Renal cortical epithelial cell (primary cell): ENCODE results near the gene LSM12. TPM values are rescaled to one million over a fixed set of nuclear protein-coding genes. Genes with fewer than 3 reads are reported as not detected.
"Not testable (repeated sequence)": the region's sequence is repeated elsewhere in the genome, so short reads cannot be mapped to it uniquely, and the experiment has no call there.

Experiments
- DNase-seq: peaks from one replicate; pipeline ENCODE4 v3.0.0-alpha.2; 2011; ENCODE audit warnings: low read depth
- total RNA-seq: library from RNA; depleted of rRNA; stranded (reverse); fragments of >200 nt; gene quantifications from 2 replicates; pipeline ENCODE4 v1.2.3, GENCODE V29; 2014

LSM12 gene
- total RNA-seq, 1 donor from 2014 or later = 30.3 TPM

DNA sequence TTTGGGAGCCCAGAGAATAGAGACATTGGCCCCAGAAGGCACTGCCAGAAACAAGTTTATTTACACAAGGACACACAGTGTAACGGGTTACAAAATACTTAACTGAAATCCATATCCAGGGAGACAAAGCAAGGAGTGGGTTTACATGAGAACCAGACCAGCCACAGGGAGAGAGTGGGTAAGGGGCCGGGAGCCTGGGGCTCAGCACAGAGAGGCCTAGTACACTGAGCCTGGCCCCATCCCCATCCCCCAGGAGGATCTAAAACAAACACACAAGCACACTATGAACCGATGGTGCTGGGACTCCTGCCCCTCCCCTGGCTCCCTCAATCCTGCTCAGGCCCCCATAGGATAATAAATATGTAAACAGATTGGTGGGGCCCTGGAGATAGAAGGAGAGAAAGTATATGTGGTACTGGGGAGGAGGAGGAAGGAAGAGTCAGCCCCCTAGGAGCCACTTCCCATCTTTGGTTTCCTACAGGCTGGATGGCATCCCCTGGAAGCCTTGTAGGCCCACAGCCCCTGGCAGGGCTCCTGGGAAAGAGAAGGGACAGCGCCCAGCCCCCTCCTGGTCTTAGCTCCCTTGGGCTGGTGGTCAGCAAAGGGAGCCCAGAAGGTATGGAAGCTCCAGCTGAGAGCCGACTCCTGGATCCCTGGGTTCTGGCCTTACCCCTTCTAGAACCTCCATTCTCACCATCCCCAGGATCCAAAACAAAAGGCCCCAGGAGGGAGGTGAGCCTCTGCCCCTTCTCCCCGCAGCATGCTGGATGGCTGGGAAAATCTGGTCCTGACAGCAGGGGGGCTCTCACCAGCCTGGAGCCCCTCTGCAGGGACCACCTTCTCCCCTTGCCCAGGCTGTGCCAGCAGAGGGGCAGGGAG is 10.5 kb upstream of the LSM12 start:
- no peak for DNase-seq

DNA sequence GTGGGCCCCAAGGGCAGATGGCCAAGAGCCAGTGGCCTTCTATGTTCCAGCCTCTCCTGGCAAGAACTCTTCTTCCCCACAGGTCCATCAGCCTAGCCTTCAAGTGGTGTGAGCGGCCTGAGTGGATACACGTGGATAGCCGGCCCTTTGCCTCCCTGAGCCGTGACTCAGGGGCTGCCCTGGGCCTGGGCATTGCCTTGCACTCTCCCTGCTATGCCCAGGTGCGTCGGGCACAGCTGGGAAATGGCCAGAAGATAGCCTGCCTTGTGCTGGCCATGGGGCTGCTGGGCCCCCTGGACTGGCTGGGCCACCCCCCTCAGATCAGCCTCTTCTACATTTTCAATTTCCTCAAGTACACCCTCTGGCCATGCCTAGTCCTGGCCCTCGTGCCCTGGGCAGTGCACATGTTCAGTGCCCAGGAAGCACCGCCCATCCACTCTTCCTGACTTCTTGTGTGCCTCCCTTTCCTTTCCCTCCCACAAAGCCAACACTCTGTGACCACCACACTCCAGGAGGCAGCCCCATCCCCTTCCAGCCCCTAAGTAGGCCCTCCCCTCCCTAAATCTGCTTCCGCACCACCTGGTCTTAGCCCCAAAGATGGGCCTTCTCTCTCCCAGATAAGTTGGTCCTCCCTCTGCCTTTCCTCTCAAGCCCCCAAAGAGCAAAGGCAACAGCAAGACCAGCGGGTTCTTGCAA is 9.3 kb upstream of the LSM12 start:
- no peak for DNase-seq

DNA sequence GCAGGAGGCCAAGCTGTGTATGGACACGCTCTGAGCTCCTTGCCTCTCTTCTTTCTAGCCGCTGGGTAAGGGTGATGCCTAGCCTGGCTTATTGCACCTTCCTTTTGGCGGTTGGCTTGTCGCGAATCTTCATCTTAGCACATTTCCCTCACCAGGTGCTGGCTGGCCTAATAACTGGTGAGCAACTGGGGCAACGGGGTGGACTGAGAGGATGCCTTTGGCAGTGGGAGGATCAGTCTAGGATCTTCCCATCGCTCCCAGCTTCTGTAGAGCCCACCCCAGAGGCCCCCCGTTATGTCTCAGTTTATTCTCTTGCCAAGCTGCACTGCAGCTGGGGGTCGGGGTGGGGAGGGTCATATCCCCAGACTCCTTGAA is 8.4 kb upstream of the LSM12 start:
- DNase-seq = no peak

DNA sequence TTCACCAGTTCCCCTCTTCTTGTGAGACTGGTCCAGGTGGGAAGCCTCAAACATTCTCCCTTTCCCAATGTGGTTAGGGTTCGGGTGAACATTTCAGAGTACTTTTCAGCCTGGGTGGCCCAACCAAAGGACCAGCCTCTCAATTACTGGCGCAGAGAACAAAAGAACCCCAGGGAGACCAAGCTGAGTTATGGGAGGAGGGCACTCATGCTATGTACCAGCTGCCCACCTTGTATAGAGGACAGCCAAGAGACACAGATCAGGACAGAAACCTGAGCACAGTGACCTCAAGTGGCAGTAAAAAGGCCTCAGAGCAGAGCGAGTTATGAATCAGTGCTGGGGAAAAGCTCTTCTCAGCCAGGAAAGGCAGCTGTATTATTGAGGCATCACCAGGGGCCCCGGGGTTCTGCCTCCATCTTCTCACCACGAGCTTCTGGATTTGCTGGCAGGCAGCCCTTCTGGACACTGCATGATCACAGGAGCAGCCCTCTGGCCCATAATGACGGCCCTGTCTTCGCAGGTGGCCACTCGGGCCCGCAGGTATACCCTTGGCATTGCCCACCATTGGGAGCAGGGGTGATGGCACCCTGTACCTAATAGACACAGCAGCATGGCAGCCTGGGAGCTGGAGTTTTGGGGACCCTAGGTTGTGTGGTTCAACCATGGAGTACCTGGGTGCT is 7.9 kb upstream of the LSM12 start:
- DNase-seq = no peak

DNA sequence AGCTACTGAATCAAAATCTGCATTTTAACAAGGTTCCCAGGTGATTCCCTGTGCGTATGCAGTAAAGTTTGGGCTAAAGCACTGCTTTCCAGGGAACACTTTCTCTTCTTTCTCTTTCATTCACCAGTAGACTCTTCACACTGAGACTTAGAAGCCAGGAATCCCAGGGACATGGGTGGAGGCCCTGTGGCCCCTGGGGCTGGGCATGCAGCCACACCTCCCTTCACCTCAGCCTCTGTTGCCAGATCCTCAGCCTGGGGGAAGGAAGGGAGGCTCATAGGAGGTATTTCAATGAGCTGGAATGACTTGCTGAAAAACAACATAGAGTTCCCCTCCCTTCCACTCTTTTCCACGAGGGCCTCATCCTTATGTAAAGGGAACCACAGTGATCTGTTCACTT is 5.3 kb upstream of the LSM12 start:
- peak; percentile 10 for DNase-seq

DNA sequence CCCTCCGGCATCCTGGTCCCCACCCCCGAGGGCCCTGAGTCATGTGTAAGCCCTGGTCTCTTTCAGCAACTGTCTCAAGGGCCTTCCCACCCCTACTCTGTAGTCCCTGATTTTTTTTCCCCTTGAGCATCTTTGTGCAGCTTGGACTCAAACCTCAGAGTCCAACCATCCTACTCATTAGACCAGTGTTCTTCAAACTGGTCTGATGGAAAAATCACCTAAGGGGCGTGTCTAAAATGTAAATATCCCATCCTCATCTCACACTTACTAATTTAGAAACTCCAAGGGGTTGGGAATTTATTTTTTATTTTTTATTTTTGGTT is 4.7 kb upstream of the LSM12 start:
- DNase-seq = no peak

DNA sequence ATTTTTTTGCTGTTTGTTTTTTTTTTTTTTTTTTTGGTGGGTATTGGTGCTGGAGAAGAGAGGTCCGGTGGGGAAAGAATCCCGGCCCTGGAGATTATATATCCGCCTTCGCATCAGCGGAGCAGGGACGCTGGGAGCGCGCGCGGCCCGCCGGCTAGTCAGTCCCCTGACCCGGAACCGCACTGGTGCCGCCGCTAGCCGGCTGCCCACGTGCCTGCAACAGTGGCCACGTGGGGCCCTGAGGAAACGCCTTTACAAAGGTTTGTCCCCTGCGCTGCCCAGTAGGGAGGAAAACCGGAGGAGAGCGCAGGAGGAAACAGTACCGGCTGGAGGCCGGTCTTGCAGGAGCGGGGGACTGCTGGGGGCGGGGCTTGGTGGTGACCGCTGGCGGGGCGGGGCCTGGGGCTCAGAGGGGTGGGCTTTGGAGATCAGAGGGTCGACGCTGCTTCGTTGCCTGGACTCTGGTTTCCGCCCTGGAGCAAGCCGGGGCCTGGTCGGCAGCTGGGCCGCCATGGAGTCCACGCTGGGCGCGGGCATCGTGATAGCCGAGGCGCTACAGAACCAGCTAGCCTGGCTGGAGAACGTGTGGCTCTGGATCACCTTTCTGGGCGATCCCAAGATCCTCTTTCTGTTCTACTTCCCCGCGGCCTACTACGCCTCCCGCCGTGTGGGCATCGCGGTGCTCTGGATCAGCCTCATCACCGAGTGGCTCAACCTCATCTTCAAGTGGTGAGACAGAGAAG is 4.2 kb upstream of the LSM12 start, which contains the start of gene G6PC3:
Gene G6PC3, plus strand, starts transcription at position 281 of the 743 bp plus-strand sequence. Its CDS starts 231 bp downstream, at position 512.
- DNase-seq = peak; percentile 93

DNA sequence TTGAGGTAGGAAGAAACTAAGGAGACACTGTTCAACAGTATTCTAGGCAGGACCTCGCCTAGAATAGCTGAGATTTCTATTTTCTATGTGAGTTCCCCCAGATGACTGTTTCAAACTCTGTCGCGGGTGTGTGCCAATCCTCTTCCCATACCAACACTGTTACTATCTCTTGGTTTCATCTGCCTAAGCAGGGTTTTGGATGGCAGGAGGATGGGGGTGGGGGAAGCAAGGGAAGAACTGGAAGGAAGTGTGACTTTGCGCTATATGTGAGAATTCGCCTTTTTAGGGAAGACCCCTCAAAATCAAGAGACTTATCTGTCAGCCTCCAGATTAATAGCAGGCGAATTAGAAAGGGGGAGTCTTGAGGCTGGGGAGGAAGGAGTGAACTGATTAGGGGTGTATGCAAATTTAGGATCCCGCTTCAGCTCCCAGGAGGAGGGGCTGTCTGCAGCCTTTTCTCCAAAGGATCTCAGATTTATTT is 3.5 kb upstream of the LSM12 start:
- DNase-seq = peak; percentile 14

DNA sequence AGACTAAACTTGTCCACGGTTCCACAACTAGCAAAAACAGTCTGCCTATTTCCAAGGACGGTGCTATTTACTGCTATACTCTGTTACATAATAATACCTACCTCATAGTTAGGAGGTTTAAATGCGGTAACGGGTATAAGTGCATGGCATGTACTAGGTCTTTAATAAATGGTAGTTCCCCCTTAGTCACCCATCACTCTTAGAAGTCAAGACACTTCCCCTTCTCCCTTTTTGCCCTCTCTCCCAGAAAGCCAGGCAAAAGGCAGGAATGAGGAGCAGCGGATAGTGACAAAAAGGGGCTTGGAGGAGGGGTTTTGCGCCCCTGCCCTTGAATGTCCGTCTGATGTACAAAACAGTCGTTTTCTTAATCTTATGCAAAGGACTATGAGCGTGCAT is 1.1 kb upstream of the LSM12 start:
- no peak for DNase-seq

DNA sequence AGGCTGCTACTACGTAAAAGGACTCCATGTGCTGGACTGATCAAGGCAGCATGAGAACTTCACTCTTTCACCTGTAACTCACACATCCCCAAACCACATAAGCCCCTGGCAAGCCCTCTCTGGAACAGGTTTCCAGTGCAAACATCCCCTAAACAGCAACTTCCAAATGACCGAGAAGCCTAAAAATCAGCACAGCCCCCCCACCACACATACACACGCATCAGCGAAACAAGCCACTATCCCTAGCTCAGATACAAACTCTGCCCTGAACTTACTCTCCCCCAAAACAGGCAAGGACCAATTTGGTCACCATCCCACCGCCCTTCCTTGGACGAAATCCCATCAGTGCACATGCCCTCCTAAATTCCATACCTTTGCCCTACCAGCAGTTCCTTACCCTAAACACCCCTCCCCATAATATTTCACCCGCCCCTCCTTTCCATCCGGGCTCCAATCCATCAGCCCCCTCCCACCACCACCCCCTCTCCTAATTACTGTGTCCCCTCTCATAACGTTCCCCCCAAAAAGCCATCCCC is 735 bp downstream of the LSM12 start:
- DNase-seq = no peak

DNA sequence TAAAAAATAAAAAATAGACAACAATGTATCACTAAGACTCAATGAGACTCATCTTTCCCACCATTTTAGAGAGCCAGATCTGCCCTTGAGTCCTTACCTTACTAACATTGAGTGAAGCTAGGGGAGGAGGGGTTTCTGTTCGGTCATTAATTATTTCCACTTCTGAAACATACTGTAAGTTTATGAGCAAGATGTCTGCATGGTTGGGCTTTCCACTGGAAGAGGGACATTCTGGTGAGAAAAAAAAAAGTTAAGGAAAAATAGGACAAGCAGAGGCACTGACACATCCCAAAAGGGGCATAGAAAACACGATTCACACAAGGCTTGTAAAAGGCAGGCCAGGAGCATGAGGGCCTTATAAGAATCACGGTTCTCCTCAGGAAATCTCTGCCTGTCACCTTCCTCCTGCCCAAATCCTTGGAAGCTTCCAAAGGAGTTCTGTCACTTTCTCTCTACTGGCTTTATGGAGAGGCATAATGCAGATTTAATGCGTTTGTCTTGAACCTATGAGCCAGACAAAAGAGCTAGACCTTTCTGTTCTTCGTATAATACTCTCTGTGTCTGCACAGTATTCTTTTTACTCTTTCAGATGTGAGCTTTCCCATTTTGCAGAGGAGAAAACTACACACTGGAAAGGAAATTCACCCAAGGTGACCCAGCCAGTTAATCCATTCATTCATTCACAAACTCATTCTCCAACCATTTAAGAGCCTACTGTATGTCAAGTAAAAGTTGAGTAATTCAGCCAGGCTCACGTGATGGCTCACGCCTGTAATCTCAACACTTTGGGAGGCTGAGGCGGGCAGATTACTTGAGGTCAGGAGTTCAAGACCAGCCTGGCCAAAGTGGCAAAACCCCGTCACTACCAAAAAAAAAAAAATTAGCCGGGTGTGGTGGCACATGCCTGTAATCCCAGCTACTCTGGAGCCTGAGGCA is 2.5 kb downstream of the LSM12 start:
- no peak for DNase-seq

DNA sequence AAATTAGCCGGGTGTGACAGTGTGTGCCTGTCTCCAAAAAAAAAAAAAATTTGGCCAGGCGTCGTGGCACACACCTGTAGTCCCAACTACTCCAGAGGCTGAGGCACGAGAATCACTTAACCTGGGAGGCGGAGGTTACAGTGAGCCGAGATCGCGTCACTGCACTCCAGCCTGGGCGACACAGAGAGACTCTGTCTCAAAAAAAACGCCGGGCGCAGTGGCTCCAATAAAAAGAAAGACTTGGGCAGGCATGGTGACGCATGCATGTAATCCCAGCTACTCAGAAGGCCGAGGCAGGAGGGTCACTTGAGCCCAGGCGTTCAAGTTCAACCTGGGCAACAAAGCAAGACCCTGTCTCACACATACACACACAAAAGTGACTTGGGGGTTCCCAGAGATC is 3.6 kb downstream of the LSM12 start:
- DNase-seq = no peak

DNA sequence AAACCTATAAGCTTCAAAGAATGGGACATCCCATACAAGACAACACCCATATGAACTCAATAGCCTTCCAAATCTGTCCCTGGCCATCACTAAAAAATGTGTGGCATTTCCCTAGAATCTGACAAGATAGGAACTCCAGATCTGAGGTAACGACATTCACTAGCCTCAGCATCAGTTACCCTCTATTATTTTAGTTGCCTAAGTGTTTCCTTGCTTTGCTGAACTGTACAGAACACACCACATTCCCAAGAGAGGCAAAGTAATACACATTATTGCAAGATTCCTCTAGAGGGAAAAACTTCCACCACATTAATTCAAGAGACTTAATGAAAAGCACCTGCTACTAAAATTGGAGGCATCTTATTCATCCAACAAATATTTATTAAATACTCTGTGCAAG is 5.0 kb downstream of the LSM12 start:
- no peak for DNase-seq

DNA sequence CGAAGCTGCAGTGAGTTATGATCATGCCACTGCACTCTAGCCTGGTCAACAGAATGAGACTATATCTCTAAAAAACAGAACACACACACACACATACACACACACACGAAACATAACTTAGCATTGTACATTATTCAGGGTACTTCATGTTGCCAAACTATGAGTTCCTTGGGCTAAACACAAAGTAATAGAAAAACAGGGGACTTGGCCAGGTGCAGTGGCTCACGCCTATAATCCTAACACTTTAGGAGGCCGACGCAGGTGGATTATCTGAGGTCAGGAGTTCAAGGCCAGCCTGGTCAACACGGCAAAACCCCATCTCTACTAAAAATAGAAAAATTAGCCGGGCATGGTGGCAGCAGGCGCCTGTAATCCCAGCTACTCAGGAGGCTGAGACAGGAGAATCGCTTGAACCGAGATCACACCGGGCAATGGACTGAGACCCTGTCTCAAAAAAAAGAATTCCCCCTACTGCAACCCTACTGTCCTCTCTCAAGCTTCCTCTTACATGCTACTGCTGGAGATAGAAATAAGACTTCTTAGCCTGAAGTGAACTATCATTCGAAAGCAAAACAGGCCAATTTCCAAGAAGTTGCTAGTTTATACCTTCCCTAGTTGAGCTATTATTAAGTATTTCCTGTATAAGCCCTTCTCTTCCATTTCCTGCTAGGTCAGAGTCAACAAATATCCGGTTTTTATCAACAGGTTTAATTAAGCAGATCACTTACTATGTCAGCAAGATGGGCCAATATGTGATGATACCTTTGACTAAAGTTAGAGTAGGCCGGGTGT is 7.2 kb downstream of the LSM12 start:
- DNase-seq = no peak

DNA sequence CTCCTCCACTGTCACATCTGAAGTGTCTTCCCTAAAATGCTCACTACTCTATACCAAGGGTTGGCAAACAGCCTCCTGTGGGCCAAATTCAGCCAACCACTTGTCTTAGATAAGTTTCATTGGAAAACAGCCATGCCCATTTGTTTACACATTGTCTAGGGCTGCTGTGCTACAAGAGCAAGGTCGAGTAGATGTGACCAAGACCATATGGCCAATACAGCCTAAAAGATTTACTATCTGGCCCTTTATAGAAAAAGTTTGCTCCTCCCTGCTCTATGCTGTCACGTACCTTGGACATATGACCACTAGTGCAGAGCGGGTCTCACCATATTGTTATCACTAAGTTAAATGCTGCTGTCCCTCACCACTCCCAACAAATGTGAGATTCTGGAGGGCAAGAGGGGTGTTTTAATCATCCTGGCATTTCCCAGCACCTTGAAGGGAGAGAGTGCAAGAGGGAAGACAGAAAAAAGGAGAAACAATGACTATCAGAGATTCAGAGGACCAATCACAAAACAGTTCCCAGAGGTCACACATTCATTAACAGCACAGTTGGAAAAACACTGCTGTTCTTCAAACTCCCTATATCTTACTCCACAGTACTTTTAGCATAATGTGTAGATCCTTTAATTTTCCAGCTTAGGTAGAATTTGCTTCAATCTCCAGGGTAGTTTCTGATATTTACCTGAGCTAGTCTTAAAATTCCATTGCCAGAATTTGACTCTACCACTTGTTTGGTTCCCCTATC is 13.2 kb downstream of the LSM12 start:
- DNase-seq = no peak

DNA sequence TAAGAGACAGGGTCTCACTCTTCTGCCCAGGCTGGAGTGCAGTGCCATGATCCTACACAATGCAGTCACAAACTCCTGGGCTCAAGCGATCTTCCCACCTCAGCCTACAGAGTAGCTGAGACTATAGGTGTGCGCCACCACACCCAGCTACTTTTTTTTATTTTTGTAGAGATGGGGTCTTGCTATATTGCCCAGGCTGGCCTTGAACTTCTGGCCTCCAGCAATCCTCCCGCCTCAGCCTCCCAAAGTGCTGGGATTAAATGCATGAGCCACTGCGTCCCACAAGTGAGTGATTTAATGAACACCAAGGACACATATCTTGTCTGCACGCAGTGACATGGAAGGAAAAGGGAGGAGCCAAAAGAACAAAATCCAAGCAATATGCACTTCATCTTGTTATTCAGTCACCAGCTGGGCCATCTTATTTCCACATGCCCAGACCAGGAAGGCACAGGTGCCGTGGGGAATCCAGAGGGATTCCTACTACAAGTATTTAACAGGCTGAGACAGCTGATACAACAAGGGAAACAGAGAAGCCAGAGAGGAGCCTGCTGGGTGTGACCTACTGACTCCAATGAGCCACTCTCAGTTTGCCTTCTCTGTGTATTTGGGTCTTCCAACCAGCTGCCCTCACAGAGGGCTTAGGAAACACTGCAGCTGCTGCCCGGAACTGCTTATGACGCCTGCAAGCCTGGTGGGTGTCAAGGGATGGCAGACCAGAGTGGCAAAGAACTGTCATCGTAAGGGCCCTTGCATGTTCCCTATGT is 17.0 kb downstream of the LSM12 start:
- DNase-seq = no peak

DNA sequence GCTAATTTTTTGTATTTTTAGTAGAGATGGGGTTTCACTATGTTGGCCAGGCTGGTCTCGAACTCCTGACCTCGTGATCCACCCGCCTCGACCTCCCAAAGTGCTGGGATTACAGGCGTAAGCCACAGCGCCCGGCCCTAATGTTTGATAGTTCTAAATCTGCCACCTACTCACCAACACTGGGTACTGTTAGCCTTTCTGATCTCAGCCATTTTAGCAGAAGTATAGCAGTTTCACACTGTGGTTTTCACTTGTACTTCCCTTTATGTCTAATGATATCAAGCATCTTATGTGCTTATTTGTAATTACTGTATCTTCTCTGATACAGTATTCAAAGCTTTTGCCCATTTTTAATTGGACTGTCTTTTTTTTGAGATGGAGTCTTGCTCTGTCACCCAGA is 19.6 kb downstream of the LSM12 start:
- not testable (repeated sequence) for DNase-seq

DNA sequence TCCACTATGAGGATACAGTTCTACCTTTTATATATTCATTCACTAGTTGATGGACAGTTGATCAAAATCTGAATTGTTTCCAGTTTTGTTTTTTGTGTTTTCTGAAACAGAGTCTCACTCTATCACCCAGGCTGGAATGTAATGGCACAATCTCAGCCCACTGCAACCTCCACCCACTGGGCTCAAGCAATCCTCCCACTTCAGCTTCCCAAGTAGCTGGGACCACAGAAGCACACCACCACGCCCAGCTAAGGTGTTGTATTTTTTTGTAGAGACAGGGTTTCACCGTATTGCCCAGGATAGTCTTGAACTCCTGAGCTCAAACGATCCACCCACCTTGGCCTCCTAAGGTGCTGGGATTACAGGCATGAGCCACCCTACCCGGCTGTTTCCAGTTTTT is 21.0 kb downstream of the LSM12 start:
- DNase-seq = no peak
